Stimulated activated CD4-positive, alpha-beta T cell treated with anti-CD3 and anti-CD28 coated beads, Interleukin-12 subunit alpha, Interleukin-12 subunit beta, amount 100 ng/mL, for 48 hours (primary cell): Measurements from ENCODE around the gene PLD1.
"Not testable (repeated sequence)": the region's sequence is repeated elsewhere in the genome, so short reads cannot be mapped to it uniquely, and the experiment has no call there.

Source experiments
- DNase-seq, 3 donors: peaks; one replicate each; pipeline ENCODE4 v3.0.0-alpha.2; 2020; ENCODE audit warnings: low read depth in 2 of 3, low spot score in 1 of 3

The PLD1 gene, protein sequence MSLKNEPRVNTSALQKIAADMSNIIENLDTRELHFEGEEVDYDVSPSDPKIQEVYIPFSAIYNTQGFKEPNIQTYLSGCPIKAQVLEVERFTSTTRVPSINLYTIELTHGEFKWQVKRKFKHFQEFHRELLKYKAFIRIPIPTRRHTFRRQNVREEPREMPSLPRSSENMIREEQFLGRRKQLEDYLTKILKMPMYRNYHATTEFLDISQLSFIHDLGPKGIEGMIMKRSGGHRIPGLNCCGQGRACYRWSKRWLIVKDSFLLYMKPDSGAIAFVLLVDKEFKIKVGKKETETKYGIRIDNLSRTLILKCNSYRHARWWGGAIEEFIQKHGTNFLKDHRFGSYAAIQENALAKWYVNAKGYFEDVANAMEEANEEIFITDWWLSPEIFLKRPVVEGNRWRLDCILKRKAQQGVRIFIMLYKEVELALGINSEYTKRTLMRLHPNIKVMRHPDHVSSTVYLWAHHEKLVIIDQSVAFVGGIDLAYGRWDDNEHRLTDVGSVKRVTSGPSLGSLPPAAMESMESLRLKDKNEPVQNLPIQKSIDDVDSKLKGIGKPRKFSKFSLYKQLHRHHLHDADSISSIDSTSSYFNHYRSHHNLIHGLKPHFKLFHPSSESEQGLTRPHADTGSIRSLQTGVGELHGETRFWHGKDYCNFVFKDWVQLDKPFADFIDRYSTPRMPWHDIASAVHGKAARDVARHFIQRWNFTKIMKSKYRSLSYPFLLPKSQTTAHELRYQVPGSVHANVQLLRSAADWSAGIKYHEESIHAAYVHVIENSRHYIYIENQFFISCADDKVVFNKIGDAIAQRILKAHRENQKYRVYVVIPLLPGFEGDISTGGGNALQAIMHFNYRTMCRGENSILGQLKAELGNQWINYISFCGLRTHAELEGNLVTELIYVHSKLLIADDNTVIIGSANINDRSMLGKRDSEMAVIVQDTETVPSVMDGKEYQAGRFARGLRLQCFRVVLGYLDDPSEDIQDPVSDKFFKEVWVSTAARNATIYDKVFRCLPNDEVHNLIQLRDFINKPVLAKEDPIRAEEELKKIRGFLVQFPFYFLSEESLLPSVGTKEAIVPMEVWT

DNA sequence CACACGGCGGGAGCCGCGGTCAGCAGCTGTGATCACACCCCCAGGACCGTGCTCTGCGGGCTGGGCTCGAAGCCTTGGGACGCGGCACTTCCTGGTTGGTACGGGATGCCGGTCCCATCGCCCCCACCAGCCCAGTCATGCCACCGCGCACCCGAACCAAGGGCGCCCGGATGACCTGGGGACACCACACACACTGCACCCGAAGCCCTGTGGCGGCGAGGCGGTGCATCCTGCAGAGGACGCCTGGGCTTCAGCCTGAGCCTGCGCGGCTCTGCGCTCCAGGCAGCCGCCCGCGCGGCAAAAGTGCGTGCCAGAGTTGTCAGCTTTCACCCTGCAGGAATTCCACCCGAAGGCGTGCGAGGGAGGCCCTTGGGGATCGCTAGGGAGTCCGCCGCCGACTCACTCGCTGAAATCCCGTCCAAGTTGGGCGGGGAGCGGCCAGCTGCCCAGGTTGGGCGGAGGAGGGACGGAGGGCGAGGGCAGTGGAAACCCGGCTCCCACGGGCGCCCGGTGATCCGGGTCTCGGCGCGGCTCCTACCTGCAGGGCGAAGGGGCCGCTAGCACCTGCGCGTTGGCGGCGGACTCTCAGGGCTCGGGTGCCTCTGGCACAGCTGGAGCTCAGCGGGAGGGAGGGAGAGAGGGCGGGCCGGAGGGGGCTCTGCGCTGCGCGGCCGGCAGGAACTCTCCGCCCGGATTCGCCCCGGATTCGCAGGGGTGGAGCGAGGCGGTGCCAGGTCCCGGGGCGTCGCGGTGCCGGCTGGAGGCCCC lies at the start of gene PLD1:
Gene PLD1, minus strand, starts transcription at position 623 of the 768 bp plus-strand sequence. CDS start 72,432 bp downstream, outside the sequence.
- DNase-seq: peak in 1 of 3 donors; percentile 35

DNA sequence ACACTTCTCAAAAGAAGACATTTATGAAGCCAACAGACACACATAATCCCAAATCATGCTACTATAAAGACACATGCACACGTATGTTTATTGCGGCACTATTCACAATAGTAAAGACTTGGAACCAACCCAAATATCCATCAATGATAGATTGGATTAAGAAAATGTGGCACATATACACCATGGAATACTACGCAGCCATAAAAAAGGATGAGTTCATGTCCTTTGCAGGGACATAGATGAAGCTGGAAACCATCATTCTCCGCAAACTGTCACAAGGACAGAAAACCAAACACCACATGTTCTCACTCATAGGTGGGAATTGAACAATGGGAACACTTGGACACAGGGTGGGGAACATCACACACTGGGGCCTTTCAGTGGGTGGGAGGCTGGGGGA lies 48.5 kb upstream of the PLD1 start:
- not testable (repeated sequence) for DNase-seq

DNA sequence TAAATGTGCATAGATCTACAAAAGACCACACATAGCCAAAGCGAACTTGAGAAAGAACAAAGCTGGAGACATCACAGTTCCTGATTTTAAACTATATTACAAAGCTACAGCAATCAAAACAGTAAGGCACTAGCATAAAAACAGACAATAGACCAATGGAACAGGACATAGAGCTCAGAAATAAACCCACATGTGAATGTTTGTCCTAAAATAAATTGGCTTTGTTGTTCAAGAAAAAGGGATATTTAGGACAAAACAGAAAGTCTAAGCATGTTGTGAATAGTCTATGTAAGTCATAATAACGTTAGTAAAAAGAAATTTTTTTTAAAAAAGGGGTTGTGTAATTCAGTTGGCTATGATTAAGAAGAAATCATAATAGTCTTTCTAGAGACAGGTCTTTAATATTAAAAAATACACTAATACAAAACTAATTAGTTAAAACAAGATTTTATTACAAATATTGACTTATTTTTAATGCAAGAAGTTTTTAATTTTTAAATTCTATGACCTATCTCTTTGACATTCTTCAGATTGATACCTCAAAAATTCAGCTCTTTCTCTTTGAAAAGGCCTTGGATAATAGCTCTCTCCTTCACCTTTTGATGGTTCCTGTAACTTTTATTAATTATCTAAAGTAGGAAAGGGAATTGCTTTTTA lies 44.5 kb upstream of the PLD1 start:
- DNase-seq: no peak

DNA sequence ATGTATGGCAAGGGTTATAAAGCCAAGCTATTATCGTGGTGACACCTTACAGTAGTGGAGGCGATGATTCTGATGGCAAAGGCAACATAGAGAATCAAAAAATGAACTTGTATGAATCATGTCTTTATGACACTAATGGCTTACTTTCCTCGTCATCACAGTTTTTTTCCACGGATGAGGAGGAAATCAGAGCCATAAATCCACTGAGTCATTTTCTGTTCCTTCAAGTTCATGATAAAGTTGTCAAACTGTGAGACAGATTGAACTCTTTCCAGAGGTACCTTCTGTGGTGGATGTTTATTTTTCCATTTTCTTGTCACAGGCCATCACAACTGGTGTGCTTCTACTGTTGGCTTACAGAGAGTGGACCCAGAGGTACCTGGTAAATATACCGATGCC lies 41.4 kb upstream of the PLD1 start:
- no peak for DNase-seq

DNA sequence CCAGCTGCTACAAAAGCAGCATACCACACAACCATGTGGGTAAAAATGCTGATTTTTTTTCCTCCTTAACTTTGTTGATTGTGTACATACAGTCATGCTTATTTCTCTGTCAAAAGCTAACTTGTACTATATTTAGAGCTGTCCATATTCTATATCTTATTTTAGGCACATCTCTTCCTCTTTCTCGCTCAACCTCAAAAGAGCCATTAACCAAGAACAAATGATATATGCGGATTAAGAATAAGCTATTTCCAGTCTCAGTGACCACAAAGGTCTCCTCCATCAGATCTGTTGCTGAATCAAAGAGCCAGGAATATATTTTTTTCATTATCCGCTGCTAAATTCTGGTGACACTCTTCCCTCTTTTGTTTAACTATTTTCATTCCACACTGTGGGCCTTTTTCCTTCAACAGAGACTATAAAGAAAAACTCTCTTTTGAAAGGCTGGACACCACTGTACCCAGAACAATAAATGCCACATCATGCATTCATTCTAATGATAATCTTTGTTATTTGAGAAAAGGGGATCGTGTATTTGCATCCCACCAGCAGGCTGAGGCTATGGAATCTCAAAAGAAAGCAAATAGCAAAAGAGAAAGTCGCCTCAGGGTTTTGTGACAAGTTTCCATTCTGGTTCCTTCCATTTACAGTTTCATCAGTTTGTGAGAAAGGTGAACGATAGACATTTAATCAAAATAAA lies 40.8 kb upstream of the PLD1 start:
- no peak for DNase-seq

DNA sequence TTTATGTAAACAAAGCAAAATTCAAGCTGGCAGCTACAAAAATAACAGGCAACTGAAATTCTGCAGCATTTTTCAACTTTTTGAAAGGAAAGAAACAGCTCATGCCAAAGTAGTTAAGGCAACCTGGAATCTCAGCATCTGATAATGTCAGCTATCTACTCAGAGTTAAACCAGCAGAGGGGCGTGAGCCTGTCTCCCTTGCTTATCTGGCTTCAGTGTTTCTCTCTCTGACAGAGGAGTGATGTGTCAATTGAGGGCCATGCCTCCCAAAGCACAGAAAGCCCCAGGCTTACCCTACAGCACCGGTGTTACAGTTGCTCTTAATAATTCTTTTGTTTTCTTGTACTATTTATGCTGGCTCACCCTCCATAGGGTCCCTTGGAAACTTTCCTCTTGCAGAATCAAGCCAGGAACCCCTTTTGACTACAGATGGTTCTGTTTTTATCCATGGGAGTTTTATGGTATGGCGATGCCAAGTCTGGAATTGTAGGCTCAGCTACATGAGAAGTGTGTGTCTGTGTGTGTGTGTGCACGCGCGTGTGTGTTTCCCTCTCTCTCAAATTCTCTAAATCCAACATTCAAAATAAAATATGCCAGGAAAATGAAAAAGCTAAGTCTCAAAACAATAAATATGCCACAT lies 40.2 kb upstream of the PLD1 start:
- no peak for DNase-seq

DNA sequence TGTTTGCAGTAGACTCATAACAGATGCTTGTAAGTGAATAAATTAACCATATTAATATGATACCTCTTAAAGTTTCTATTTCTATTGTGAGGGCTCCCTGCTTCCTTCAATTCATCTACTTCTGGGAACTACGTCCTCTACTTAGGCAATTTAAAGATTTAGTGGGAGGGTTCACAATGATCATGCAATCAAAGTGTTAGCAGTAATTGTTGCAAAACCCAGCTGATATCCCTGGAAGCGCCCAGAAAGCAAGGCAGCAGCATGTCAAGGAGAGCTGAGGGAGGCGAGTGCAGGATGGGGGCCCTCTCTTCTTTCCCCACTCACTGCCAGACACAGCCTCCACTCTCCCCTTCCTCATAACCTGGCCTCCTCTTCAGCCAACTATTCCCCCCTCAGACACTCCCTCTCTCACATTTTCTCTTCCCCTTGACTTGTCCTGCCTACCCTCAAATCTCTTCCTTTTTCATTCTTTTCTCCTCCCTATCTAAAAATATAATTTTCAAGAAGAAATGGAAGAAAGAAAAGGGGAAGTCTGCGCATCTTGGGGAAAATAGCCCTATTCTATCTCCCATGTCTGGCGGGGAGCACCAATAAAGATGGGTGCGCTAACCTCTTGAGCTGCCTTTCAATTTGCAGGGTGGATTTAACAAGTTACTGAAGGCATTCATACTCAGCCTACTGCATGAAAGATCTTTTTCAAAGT lies 39.5 kb upstream of the PLD1 start:
- DNase-seq: no peak

DNA sequence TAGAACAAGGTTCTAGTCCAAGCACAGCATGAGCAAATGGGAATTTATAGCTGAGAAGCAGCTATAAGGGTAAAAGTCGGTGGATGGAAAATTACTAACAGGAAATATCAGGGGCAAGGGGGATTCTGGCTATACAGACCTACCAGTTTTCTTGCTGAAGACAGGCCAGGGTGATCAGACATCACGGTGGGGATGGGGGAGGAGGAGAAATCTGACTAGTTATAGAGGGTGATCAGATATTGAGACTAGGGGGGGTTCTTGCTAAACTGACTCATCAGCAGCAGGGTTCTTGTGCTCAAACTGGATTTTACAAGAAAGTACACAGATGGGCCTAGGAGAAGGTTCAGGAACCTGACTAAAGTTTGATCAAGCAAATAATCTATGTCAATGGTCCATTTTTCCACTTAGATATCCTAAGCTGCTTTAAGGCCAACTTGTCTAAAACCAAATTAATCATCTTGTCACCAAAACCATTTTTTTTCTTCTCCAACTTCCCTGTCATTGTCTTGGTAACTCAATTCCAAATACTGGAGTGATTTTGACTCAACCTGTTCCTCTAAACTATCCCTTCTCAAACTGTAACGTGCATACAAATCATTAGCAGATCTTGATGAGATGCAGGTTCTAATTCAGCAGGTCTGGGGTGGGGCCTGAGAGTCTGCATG lies 37.4 kb upstream of the PLD1 start:
- no peak for DNase-seq

DNA sequence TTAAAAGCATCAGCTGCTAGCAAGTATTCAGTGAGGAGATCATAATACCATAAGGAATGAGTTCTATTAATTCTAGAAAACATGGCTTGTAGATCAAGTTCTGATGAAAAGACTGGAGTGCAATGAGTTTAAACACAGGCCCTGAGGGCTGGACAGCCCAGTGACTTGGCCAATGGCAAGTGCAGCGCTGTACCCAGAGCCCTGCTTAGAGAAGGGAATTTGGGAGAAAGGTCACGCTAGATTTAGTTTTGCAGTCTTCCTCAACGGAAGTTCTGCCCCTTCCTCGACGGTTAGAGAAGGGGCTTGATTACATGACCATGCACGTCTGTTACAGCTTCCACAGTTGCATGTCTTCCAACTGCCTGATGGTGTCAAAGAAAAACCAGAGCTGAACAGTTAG lies 36.9 kb upstream of the PLD1 start:
- DNase-seq: no peak

DNA sequence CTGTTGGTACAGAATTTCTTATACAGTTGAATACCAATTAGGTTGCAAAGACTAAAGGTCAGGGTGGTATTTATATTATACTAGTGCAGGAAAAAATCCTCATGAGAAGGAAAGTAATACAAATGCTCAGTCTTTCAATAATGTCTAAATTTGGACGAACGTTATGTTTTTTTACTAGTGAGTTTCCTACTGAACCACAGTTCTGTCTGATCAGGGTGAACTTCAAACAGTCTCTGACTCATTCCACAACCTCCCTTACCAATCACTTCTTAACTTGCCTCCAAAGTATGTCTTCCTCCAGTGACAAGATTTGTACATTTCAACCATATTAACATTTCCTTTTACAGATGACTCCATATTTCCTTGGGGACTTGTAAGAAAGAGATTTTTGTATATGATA lies 36.3 kb upstream of the PLD1 start:
- DNase-seq: no peak

DNA sequence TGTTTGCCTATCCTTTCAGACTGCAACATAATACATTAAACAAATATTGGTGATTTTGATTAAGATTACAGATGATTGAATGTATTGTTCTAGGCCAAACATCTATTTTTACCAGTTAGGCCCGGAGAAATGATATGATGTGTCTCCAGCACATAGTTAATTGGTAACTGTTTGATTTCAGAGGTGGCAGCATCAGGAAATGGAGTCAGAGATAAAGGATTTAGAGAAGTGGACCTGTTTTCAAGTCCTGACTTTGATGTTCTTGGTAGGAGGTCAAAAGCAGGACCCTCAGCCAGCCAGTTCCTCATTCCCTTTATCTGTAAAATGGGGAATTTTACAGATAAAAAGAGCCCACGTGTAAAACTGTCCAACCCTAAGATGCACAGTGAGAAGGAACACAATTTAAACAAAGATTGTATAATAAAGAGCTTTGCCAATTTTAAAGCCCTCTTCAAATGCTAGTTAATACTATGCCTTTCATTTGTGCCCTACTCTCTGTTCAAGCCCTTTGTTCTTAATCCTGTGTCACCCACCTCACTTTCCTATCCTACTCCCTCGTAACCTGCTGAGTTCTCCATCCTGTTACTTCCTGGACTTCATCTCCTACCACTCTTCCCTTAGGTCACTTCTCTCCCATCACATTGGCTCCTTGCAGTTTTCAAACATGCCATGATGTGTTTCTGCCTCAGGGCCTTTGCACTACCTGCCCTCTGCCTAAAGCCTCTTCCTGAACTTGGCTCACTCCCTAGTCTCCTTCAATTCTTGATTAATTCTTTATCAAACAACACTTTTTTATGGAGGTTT lies 35.4 kb upstream of the PLD1 start:
- DNase-seq: no peak

DNA sequence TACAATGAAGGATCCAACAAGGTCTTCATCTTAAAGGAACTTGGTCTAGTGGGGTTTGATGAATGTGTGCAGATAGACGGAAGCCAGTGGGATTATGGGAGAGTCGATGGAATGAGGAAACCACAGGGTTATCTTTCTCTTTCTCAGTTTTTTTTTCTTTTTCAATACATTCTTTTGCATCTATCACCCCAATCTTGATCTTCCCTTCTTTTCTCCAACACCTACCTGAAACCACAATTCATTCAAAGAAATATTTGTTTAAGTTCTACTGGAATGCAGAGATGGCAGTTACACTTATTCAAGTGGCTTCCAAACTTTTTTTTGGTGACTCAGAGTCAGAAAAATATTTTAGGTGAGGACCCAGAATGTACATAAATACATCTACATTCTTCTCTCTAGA lies 34.6 kb upstream of the PLD1 start:
- no peak for DNase-seq

DNA sequence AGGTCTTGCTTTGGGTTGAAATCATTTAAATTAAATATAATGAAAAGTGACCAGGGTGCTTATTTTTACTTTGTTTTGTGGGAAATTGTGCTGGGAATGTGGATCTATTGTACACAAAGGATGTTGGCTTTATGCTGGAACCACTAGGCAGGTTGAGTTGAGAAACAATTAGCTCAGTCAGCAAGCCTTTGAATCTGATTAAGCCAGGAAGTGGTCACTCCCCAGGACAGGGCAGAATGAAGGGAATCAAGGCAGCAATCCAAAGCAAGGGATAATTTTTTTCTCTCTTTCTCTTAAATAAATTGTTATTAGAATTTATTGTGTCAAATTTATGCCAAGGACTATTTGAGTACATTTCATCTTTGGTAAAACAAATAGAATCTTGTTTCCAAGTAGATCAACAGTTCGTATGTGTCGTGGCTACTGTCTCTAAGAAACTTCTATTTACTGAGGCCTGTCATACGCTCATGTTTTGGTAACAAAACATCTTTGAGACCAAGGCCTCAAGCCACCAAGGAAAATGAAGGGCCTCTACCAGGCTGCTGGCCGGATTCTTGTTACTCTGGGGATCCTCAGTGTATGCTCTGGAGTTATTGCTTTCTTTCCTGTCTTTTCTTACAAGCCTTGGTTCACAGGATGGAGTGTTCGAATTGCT lies 32.7 kb upstream of the PLD1 start, which contains the start of gene TMEM212:
Gene TMEM212, plus strand, starts transcription at position 486 of the 655 bp plus-strand sequence. Its CDS starts 35 bp downstream, at position 521.
- DNase-seq: no peak

DNA sequence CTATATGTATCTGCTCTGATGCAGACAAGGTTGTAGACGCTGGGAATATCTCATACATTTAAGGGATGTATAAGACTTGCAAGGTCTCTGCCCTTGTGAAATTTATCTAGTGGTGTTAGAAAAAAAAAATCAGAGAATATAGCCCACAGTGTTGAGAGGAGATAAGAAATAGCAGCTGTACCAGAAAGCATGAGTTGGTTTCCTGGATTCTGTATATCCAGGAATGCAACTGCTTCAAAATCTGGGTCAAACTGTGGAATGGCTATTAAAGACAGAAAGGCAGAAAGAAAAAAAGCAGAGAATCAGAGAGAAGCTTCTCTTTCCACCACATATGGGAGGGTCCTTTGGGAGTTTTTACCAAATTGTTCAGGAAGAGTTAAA lies 31.3 kb upstream of the PLD1 start:
- DNase-seq: no peak

DNA sequence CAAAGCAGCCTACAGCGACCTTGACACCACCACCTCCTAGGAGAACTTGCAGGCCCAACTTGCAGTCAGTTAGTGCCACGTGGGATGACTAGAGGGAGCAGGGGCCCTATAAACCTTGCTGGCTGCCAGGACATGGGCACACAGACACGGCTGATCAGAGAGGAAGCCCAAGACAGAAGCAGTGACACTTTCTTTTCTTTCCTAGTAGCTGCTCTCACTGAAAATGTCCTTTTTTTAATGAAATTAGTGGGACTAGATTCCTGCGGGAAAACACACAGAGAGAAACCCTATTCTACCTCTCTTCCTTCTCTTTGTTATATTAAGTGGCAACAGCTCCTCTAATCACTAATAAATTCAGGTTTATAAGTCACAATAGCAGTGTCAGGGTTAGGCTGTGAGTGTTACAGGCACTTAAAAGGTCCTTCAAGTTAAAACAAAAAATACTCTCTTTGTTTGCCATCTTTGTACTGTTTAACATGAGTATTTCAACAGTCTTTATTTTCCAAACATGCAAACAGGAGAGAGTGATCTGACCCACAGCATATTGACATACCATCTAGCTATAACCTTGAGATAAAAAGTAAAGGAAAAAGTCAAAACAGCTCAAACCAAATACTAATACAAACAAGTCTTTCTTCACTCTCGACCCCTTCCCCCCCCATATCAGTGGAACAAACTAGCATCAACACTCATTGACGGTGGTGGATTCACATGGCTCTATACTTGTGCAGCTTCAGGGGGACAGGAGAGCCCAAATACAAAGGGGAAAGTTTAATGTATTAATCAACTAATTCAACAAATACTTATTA lies 30.7 kb upstream of the PLD1 start:
- DNase-seq: no peak

DNA sequence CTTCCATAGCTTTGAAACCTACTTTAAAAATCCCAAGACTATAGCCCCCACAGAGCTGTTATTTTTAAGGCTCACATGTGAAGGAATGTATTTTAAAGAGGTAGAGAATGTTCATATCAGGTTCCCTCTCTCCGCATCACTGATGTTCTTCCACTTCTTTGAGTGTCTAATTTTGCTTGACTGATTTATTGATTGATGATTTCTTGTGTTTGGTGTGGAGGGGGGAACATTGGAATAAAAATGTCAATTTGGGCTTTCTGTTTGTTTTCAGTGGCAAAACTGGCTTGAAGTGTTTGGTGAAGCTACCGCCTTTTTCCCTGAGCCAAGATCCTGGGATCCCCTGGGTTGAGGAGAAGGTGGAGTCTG lies 30.1 kb upstream of the PLD1 start:
- DNase-seq: no peak
